HepG2 (cell line): ENCODE measurements around the gene KCNH6. TPM values are rescaled to one million over a fixed set of nuclear protein-coding genes. Genes with fewer than 3 reads are reported as not detected.

Experiments
- AGO2 ChIP-seq: fragments of 200-400 bp; formaldehyde crosslinking; optimal IDR thresholded peaks from 2 replicates; pipeline ENCODE3; 2017; ENCODE audit warnings: mild to moderate bottlenecking, low read depth, low read length, moderate library complexity
- ISX ChIP-seq: sonication (generic); formaldehyde crosslinking; conservative IDR thresholded peaks from 2 replicates; pipeline ENCODE4 v1.5.0; 2020; ENCODE audit warnings: missing genetic modification reagents
- KMT2A ChIP-seq: sonication (generic); formaldehyde crosslinking; IDR thresholded peaks from 2 replicates; pipeline ENCODE4 v1.4.0; 2020; ENCODE audit warnings: missing genetic modification reagents
- MBD4 ChIP-seq: IDR thresholded peaks from 2 replicates; pipeline ENCODE4 v1.6.1; 2012; ENCODE audit warnings: low read length, inconsistent platforms, borderline replicate concordance
- MLLT10 ChIP-seq: sonication (generic); formaldehyde crosslinking; IDR thresholded peaks from 2 replicates; pipeline ENCODE4 v1.4.0; 2020; ENCODE audit warnings: missing genetic modification reagents
- PHF8 ChIP-seq: sonication (generic); formaldehyde crosslinking; IDR thresholded peaks from 2 replicates; pipeline ENCODE4 v1.5.0; 2020; ENCODE audit warnings: missing genetic modification reagents
- RBFOX2 ChIP-seq: fragments of 200-400 bp; formaldehyde crosslinking; IDR thresholded peaks from 2 replicates; pipeline ENCODE4 v1.6.1; 2017; ENCODE audit warnings: low read depth, mild to moderate bottlenecking, low read length
- REL ChIP-seq: sonication (generic); formaldehyde crosslinking; conservative IDR thresholded peaks from 2 replicates; pipeline ENCODE4 v1.8.0; 2022; ENCODE audit warnings: mild to moderate bottlenecking, missing genetic modification reagents, moderate library complexity
- REXO4 ChIP-seq: sonication (generic); formaldehyde crosslinking; IDR thresholded peaks from 2 replicates; pipeline ENCODE4 v1.8.0; 2022; ENCODE audit warnings: missing genetic modification reagents, mild to moderate bottlenecking, borderline replicate concordance
- SNRNP70 ChIP-seq: fragments of 200-400 bp; formaldehyde crosslinking; IDR thresholded peaks from 2 replicates; pipeline ENCODE4 v1.6.1; 2017; ENCODE audit warnings: mild to moderate bottlenecking, low read depth, low read length, moderate library complexity
- ZFP1 ChIP-seq: IDR thresholded peaks from 2 replicates; pipeline ENCODE4 v1.6.1; 2016
- ZIK1 ChIP-seq: sonication (generic); formaldehyde crosslinking; IDR thresholded peaks from 2 replicates; pipeline ENCODE4 v1.5.0; 2020; ENCODE audit warnings: mild to moderate bottlenecking, low read depth, missing genetic modification reagents, borderline replicate concordance
- ZNF556 ChIP-seq: sonication (generic); formaldehyde crosslinking; IDR thresholded peaks from 2 replicates; pipeline ENCODE4 v1.4.0; 2020; ENCODE audit warnings: mild to moderate bottlenecking, missing genetic modification reagents, borderline replicate concordance
- ZNF605 ChIP-seq: sonication (generic); formaldehyde crosslinking; IDR thresholded peaks from 2 replicates; pipeline ENCODE4 v1.8.0; 2022; ENCODE audit warnings: mild to moderate bottlenecking, missing genetic modification reagents
- ZNF724P ChIP-seq: sonication (generic); formaldehyde crosslinking; IDR thresholded peaks from 2 replicates; pipeline ENCODE4 v1.8.0; 2022; ENCODE audit warnings: missing genetic modification reagents, borderline replicate concordance
- ZSCAN21 ChIP-seq: sonication (generic); formaldehyde crosslinking; IDR thresholded peaks from 2 replicates; pipeline ENCODE4 v1.8.0; 2022; ENCODE audit warnings: mild to moderate bottlenecking, missing genetic modification reagents, moderate library complexity, borderline replicate concordance
- polyA plus RNA-seq, 8 experiments: library from polyadenylated mRNA; depleted of rRNA in 3 of 8; stranded (reverse) in 7 of 8; unstranded in 1 of 8; fragments of >200 nt; fragmentation: Illumina TruSeq in 4 of 8; extraction: Trizol in 4 of 8; gene quantifications; 2 replicates each; pipeline versions ENCODE4 v1.2.1 to v1.2.3, GENCODE V29; 2011 to 2016; ENCODE audit warnings: low read depth in 4 of 8, missing spikeins in 1 of 8, mixed read lengths in 1 of 8; ENCODE audit not compliant: insufficient read depth in 1 of 8
- total RNA-seq, 5 experiments: library from RNA; depleted of rRNA; stranded (reverse); fragments of >200 nt; fragmentation: Illumina TruSeq; extraction: Trizol; gene quantifications; 2 replicates each; pipeline ENCODE4 v1.2.3, GENCODE V29; 2016; ENCODE audit warnings: low read depth in 1 of 5
- TF ChIP-seq, protein P1 (sequence below): sonication (generic); formaldehyde crosslinking; IDR thresholded peaks from 2 replicates; pipeline ENCODE4 v1.5.1; 2020; ENCODE audit warnings: missing genetic modification reagents, mild to moderate bottlenecking, borderline replicate concordance
- TF ChIP-seq, protein P2 (sequence below): IDR thresholded peaks from 2 replicates; pipeline ENCODE4 v1.6.1; 2016; ENCODE audit warnings: missing compliant biosample characterization, missing genetic modification reagents, borderline replicate concordance
- TF ChIP-seq, protein P3 (sequence below): sonication (generic); formaldehyde crosslinking; IDR thresholded peaks from 2 replicates; pipeline ENCODE4 v1.9.0; 2021; ENCODE audit warnings: missing genetic modification reagents, borderline replicate concordance
- TF ChIP-seq, protein P4 (sequence below): sonication (generic); formaldehyde crosslinking; IDR thresholded peaks from 2 replicates; pipeline ENCODE4 v1.5.0; 2020; ENCODE audit warnings: mild to moderate bottlenecking, missing genetic modification reagents
- TF ChIP-seq, protein P5 (sequence below): sonication (generic); formaldehyde crosslinking; IDR thresholded peaks from 2 replicates; pipeline ENCODE4 v1.5.0; 2020; ENCODE audit warnings: mild to moderate bottlenecking, missing genetic modification reagents

KCNH6 gene
- total and polyA plus RNA-seq, 2 of the 13 experiments (the other 11 are each of a cell fraction or from before 2014, with no cell fraction given) = 0.05 to 0.18 TPM

DNA sequence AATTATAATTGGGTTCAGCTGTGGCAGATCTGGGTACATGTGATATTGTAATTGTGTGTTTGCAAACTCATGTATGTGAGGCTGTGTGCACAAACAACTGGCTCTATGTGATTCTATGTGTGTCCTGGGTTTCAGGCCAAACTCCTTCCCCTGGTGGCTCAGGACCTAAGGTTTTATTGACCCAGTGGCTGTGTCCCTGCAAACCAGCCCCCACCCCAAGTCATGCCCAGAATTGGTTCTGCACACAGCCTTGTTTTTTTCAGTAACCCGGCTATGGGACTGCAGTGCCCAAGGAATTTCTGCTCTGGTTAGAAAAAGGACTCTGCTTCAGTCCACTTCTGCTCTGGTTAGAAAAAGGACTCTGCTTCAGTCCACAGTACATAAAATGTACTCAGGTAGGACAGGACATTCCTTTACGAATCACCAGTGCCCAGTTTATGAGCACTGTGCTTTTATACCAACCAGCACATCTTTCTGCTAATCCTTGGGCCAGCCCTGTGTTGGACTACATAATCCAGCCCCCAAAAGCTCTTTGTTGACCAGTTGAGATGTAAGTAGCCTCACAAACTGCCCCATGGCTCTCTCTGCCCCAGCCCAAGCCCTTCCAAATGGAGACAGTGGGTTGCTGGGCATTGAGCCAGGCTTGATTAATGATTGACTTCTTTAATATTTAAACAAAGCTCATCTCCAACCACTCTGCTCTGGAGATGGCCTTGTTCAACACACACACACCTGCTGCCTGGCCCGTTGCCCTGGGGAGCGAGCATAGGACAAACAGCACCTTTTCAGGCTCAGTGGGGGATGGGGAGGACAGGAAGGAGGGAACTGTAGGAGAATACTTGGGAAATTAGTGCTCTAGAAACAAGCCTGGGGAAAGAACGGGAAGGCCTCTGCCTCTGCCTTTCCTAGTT, 2.9 kb upstream of the KCNH6 start (continued):
- TF ChIP-seq, protein P1, sequence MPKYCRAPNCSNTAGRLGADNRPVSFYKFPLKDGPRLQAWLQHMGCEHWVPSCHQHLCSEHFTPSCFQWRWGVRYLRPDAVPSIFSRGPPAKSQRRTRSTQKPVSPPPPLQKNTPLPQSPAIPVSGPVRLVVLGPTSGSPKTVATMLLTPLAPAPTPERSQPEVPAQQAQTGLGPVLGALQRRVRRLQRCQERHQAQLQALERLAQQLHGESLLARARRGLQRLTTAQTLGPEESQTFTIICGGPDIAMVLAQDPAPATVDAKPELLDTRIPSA (CRISPR knock-in tag) = no peak
- TF ChIP-seq ZNF556 (peak; percentile 68; the same call in 1 of the 2 replicates), KMT2A (CRISPR knock-in tag) (no peak), ZIK1 (CRISPR knock-in tag) (no peak; the same call in 1 of the 2 replicates), REXO4 (CRISPR knock-in tag) (no peak), ISX (CRISPR knock-in tag) (no peak), PHF8 (CRISPR knock-in tag) (peak; percentile 32; the same call in 1 of the 2 replicates), MLLT10 (CRISPR knock-in tag) (no peak), REL (CRISPR knock-in tag) (no peak), ZFP1 (CRISPR knock-in tag) (no peak), RBFOX2 (no peak), AGO2 (no peak), MBD4 (no peak), SNRNP70 (no peak), ZSCAN21 (CRISPR knock-in tag) (peak; percentile 91), ZNF605 (CRISPR knock-in tag) (peak; percentile 80; the same call in 1 of the 2 replicates), ZNF724P (CRISPR knock-in tag) (no peak)
- TF ChIP-seq, protein P2, sequence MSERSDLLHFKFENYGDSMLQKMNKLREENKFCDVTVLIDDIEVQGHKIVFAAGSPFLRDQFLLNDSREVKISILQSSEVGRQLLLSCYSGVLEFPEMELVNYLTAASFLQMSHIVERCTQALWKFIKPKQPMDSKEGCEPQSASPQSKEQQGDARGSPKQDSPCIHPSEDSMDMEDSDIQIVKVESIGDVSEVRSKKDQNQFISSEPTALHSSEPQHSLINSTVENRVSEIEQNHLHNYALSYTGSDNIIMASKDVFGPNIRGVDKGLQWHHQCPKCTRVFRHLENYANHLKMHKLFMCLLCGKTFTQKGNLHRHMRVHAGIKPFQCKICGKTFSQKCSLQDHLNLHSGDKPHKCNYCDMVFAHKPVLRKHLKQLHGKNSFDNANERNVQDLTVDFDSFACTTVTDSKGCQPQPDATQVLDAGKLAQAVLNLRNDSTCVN (CRISPR knock-in tag) = peak; percentile 97
- TF ChIP-seq, protein P3, sequence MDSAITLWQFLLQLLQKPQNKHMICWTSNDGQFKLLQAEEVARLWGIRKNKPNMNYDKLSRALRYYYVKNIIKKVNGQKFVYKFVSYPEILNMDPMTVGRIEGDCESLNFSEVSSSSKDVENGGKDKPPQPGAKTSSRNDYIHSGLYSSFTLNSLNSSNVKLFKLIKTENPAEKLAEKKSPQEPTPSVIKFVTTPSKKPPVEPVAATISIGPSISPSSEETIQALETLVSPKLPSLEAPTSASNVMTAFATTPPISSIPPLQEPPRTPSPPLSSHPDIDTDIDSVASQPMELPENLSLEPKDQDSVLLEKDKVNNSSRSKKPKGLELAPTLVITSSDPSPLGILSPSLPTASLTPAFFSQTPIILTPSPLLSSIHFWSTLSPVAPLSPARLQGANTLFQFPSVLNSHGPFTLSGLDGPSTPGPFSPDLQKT = no peak
- TF ChIP-seq, protein P4, sequence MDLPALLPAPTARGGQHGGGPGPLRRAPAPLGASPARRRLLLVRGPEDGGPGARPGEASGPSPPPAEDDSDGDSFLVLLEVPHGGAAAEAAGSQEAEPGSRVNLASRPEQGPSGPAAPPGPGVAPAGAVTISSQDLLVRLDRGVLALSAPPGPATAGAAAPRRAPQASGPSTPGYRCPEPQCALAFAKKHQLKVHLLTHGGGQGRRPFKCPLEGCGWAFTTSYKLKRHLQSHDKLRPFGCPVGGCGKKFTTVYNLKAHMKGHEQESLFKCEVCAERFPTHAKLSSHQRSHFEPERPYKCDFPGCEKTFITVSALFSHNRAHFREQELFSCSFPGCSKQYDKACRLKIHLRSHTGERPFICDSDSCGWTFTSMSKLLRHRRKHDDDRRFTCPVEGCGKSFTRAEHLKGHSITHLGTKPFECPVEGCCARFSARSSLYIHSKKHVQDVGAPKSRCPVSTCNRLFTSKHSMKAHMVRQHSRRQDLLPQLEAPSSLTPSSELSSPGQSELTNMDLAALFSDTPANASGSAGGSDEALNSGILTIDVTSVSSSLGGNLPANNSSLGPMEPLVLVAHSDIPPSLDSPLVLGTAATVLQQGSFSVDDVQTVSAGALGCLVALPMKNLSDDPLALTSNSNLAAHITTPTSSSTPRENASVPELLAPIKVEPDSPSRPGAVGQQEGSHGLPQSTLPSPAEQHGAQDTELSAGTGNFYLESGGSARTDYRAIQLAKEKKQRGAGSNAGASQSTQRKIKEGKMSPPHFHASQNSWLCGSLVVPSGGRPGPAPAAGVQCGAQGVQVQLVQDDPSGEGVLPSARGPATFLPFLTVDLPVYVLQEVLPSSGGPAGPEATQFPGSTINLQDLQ (CRISPR knock-in tag) = no peak
- TF ChIP-seq, protein P5, sequence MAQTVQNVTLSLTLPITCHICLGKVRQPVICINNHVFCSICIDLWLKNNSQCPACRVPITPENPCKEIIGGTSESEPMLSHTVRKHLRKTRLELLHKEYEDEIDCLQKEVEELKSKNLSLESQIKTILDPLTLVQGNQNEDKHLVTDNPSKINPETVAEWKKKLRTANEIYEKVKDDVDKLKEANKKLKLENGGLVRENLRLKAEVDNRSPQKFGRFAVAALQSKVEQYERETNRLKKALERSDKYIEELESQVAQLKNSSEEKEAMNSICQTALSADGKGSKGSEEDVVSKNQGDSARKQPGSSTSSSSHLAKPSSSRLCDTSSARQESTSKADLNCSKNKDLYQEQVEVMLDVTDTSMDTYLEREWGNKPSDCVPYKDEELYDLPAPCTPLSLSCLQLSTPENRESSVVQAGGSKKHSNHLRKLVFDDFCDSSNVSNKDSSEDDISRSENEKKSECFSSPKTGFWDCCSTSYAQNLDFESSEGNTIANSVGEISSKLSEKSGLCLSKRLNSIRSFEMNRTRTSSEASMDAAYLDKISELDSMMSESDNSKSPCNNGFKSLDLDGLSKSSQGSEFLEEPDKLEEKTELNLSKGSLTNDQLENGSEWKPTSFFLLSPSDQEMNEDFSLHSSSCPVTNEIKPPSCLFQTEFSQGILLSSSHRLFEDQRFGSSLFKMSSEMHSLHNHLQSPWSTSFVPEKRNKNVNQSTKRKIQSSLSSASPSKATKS = no peak
